ENCODE data around the gene SELENON. TPM values are rescaled to one million over a fixed set of nuclear protein-coding genes. Genes with fewer than 3 reads are reported as not detected.

The SELENON gene
- total and polyA plus RNA-seq, 2 of the 13 experiments (the other 11 are each of a cell fraction or from before 2014, with no cell fraction given): 3.8 to 8.0 TPM

DNA sequence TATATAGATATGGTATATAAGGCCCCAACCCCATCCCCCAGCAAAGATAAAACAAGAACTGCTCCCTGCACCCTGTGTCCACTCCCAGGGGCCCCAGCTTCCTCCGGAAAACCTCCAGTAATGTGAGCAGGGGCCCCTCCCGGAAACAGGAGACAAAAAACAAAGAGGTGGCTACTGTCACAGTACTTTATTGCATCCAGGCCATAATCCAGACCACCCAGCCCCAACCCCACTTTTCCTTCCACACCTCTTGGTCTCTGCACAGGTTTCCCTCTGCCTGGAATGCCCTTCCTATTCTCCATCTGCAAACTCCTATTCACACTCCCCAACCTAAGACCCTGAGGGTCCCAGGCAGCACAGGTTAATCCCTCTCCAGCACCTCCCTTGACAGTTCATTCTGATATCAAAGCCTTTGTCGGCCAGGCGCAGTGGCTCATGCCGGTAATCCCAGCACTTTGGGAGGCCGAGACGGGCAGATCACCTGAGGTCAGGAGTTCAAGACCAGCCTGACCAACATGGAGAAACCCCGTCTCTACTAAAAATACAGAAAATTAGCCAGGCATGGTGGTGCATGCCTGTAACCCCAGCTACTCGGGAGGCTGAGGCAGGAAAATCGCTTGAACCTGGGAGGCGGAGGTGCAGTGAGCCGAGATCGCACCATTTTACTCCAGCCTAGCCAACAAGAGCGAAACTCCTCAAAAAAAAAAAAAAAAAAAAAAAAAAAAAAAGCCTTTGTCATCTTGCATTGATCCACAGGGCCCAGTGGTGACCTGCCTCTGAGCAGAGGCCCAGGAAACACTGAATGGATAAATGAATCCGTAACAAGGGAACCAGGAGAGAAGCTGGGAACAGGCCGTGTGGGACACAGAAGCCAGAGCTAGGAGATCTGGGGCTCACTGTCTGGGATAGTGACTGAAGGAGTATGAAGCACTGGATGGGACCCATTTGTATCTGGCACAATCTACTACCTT is 61.6 kb downstream of the SELENON start (continued):
- TF ChIP-seq, protein P1, sequence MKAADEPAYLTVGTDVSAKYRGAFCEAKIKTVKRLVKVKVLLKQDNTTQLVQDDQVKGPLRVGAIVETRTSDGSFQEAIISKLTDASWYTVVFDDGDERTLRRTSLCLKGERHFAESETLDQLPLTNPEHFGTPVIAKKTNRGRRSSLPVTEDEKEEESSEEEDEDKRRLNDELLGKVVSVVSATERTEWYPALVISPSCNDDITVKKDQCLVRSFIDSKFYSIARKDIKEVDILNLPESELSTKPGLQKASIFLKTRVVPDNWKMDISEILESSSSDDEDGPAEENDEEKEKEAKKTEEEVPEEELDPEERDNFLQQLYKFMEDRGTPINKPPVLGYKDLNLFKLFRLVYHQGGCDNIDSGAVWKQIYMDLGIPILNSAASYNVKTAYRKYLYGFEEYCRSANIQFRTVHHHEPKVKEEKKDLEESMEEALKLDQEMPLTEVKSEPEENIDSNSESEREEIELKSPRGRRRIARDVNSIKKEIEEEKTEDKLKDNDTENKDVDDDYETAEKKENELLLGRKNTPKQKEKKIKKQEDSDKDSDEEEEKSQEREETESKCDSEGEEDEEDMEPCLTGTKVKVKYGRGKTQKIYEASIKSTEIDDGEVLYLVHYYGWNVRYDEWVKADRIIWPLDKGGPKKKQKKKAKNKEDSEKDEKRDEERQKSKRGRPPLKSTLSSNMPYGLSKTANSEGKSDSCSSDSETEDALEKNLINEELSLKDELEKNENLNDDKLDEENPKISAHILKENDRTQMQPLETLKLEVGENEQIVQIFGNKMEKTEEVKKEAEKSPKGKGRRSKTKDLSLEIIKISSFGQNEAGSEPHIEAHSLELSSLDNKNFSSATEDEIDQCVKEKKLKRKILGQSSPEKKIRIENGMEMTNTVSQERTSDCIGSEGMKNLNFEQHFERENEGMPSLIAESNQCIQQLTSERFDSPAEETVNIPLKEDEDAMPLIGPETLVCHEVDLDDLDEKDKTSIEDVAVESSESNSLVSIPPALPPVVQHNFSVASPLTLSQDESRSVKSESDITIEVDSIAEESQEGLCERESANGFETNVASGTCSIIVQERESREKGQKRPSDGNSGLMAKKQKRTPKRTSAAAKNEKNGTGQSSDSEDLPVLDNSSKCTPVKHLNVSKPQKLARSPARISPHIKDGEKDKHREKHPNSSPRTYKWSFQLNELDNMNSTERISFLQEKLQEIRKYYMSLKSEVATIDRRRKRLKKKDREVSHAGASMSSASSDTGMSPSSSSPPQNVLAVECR (CRISPR knock-in tag; IDR thresholded peaks at IDR 0.05; ENCODE audit: borderline replicate concordance): peak; percentile 22; the same call in 1 of the 2 replicates
- TF ChIP-seq ZSCAN9 (CRISPR knock-in tag; IDR thresholded peaks at IDR 0.05; ENCODE audit: borderline replicate concordance) (peak; percentile 43; the same call in 1 of the 2 replicates), ZFP37 (CRISPR knock-in tag; IDR thresholded peaks at IDR 0.05; ENCODE audit: borderline replicate concordance) (peak; percentile 33; the same call in 1 of the 2 replicates), ZNF335 (CRISPR knock-in tag; IDR thresholded peaks at IDR 0.05) (no peak), ZNF7 (CRISPR knock-in tag; IDR thresholded peaks at IDR 0.05) (no peak), SP5 (CRISPR knock-in tag; IDR thresholded peaks at IDR 0.05; ENCODE audit: borderline replicate concordance, low read depth) (peak; percentile 22; the same call in 1 of the 2 replicates), HNRNPUL1 (IDR thresholded peaks at IDR 0.05; ENCODE audit: low read depth, low read length) (no peak), SOX5 (CRISPR knock-in tag; IDR thresholded peaks at IDR 0.05; ENCODE audit: borderline replicate concordance) (peak; percentile 77), HOXA5 (CRISPR knock-in tag; IDR thresholded peaks at IDR 0.05) (0 out of 2 replicates have a peak, but pooled peaks have one; percentile 33), RFXAP (CRISPR knock-in tag; IDR thresholded peaks at IDR 0.05; ENCODE audit: borderline replicate concordance) (0 out of 2 replicates have a peak, but pooled peaks have one; percentile 28), ZBTB1 (CRISPR knock-in tag; IDR thresholded peaks at IDR 0.05; ENCODE audit: borderline replicate concordance) (no peak), ZSCAN29 (CRISPR knock-in tag; conservative IDR thresholded peaks at IDR 0.05) (0 out of 2 replicates have a peak, but pooled peaks have one; percentile 39), ZFY (CRISPR knock-in tag; IDR thresholded peaks at IDR 0.05) (peak; percentile 52; the same call in 1 of the 2 replicates), LCORL (IDR thresholded peaks at IDR 0.05) (no peak), LCORL (CRISPR knock-in tag; IDR thresholded peaks at IDR 0.05) (peak; percentile 32; the same call in 1 of the 2 replicates)
- TF ChIP-seq, protein P2, sequence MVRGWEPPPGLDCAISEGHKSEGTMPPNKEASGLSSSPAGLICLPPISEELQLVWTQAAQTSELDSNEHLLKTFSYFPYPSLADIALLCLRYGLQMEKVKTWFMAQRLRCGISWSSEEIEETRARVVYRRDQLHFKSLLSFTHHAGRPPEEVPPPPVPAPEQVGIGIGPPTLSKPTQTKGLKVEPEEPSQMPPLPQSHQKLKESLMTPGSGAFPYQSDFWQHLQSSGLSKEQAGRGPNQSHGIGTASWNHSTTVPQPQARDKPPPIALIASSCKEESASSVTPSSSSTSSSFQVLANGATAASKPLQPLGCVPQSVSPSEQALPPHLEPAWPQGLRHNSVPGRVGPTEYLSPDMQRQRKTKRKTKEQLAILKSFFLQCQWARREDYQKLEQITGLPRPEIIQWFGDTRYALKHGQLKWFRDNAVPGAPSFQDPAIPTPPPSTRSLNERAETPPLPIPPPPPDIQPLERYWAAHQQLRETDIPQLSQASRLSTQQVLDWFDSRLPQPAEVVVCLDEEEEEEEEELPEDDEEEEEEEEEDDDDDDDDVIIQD (CRISPR knock-in tag; IDR thresholded peaks at IDR 0.05; ENCODE audit: low read depth): no peak
- TF ChIP-seq, protein P3, sequence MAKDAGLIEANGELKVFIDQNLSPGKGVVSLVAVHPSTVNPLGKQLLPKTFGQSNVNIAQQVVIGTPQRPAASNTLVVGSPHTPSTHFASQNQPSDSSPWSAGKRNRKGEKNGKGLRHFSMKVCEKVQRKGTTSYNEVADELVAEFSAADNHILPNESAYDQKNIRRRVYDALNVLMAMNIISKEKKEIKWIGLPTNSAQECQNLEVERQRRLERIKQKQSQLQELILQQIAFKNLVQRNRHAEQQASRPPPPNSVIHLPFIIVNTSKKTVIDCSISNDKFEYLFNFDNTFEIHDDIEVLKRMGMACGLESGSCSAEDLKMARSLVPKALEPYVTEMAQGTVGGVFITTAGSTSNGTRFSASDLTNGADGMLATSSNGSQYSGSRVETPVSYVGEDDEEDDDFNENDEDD (CRISPR knock-in tag; IDR thresholded peaks at IDR 0.05; ENCODE audit: borderline replicate concordance): peak; percentile 40; the same call in 1 of the 2 replicates
